Measurements from ENCODE around the gene SEMA3B. TPM values are rescaled to one million over a fixed set of nuclear protein-coding genes. Genes with fewer than 3 reads are reported as not detected.
A peak's percentile ranks its signal among the peaks of the same experiment; 100 is the strongest.

SEMA3B gene
- total RNA-seq, 1 experiment from 2014 or later, result 7.3 TPM

- CTCF ChIA-PET, result interaction anchor here (0.7 to 5.5 kb wide), 8 partner anchors 12 to 287 kb away, joined by 3 to 95 read pairs (median 6); partner anchors contain the start of genes CISH, HYAL1, HYAL3 and IFRD2
- peaks cover 35% of the 10 kb centered on the region for H3K4me1 Mint-ChIP-seq
- H3K36me3 Mint-ChIP-seq, result peaks cover 12% of the 10 kb centered on the region
- ATAC-seq, result no peak
- TF ChIP-seq ATF3 (CRISPR knock-in tag; conservative IDR thresholded peaks at IDR 0.05) (no peak), MXD4 (CRISPR knock-in tag; IDR thresholded peaks at IDR 0.05; ENCODE audit: borderline replicate concordance) (no peak), ATF2 (CRISPR knock-in tag; IDR thresholded peaks at IDR 0.05; ENCODE audit: borderline replicate concordance, low read depth) (no peak), MLX (CRISPR knock-in tag; IDR thresholded peaks at IDR 0.05) (no peak), FOXP1 (CRISPR knock-in tag; IDR thresholded peaks at IDR 0.05; ENCODE audit: borderline replicate concordance) (no peak)
- no peaks in the 10 kb centered on the region for H3K27me3 Mint-ChIP-seq (ENCODE audit: low read depth)
- no peaks in the 10 kb centered on the region for H3K9me3 Mint-ChIP-seq
- H3K27ac Mint-ChIP-seq, result no peak overlapping the region
- no peak overlapping the region; the same call in 1 of the 2 replicates for H3K4me3 Mint-ChIP-seq
- DNase-seq (ENCODE audit: low spot score), result no peak
- POLR2A ChIA-PET, result no interaction called here
Measured at GRCh38 chr3:50325113-50325480, 56.1 kb downstream of the SEMA3B start.

- no peak for ATAC-seq
- no peak for DNase-seq (ENCODE audit: low spot score)
- TF ChIP-seq E2F4 (CRISPR knock-in tag; IDR thresholded peaks at IDR 0.05; ENCODE audit: borderline replicate concordance, low read depth) (no peak), MYBL2 (CRISPR knock-in tag; IDR thresholded peaks at IDR 0.05) (no peak), RORB (CRISPR knock-in tag; IDR thresholded peaks at IDR 0.05) (no peak), PRRX2 (CRISPR knock-in tag; IDR thresholded peaks at IDR 0.05) (no peak), CBFB (CRISPR knock-in tag; IDR thresholded peaks at IDR 0.05; ENCODE audit: low read depth) (no peak), USF1 (CRISPR knock-in tag; IDR thresholded peaks at IDR 0.05) (no peak), ZNF532 (CRISPR knock-in tag; IDR thresholded peaks at IDR 0.05; ENCODE audit: borderline replicate concordance) (no peak), CREB1 (CRISPR knock-in tag; IDR thresholded peaks at IDR 0.05) (no peak), MLX (CRISPR knock-in tag; IDR thresholded peaks at IDR 0.05) (no peak), ZNF232 (CRISPR knock-in tag; IDR thresholded peaks at IDR 0.05) (no peak), ZNF317 (CRISPR knock-in tag; IDR thresholded peaks at IDR 0.05; ENCODE audit: borderline replicate concordance, low read depth) (no peak), SP1 (CRISPR knock-in tag; conservative IDR thresholded peaks at IDR 0.05) (no peak), RELA (CRISPR knock-in tag; IDR thresholded peaks at IDR 0.05; ENCODE audit: borderline replicate concordance) (no peak), ZNF512 (CRISPR knock-in tag; IDR thresholded peaks at IDR 0.05; ENCODE audit: borderline replicate concordance) (no peak), ERG (CRISPR knock-in tag; IDR thresholded peaks at IDR 0.05) (no peak), NR3C1 (CRISPR knock-in tag; conservative IDR thresholded peaks at IDR 0.05; ENCODE audit: low read depth) (no peak), JUN (CRISPR knock-in tag; IDR thresholded peaks at IDR 0.05) (no peak)
- H3K27me3 Mint-ChIP-seq (ENCODE audit: low read depth), result no peaks in the 10 kb centered on the region
- POLR2A ChIA-PET, result interaction anchor here (0.8 kb wide), 1 partner anchor 12 kb away, joined by 3 read pairs; no protein-coding TSS in a partner anchor
- H3K9me3 Mint-ChIP-seq, result no peaks in the 10 kb centered on the region
- peaks cover 13% of the 10 kb centered on the region for H3K36me3 Mint-ChIP-seq
- peak overlapping the region; percentile 29; the same call in 1 of the 2 replicates for H3K4me3 Mint-ChIP-seq
- CTCF ChIA-PET, result interaction anchor here (0.7 to 5.5 kb wide), 7 partner anchors 11 to 77 kb away, joined by 3 to 95 read pairs (median 7); partner anchors contain the start of genes HYAL1, HYAL3, IFRD2 and NAA80
- H3K27ac Mint-ChIP-seq, result no peak overlapping the region
- peaks cover 30% of the 10 kb centered on the region for H3K4me1 Mint-ChIP-seq
Measured at GRCh38 chr3:50325497-50326181, 56.7 kb downstream of the SEMA3B start.
